ENCODE results near the gene MED12. TPM values are rescaled to one million over a fixed set of nuclear protein-coding genes. Genes with fewer than 3 reads are reported as not detected.
"Not testable (repeated sequence)": the region's sequence is repeated elsewhere in the genome, so short reads cannot be mapped to it uniquely, and the experiment has no call there.

MED12 gene
- total and polyA plus RNA-seq, 8 donors = 12.2 to 25.7 (median 17.5) TPM

DNA sequence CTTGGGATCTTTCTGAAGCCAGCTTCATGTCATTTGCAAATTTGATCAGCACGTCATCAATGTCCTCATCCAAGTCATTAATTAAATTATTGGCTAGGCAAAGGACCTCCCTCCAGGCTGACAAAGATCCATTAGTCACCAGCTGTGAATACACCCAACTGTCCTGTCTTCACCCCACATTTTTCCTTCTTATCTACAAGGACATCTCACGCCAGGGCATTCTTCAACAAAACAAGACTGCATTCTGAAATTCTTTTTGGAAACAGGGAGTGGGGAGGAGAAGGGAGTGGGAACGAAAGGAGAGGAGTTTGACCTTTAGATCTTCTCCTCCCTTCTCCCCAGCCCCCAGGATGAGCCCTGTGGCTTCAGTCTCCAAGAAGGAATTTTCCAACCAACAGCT lies 58.9 kb downstream of the MED12 start:
- WGBS, 2 donors = 49% methylated on average over 3 of the region's 3 CpGs
- DNase-seq (no peak), FAIRE-seq (no peak), ATAC-seq (no peak)
- H3K36me3 ChIP-seq = no peaks in the 10 kb centered on the region
- intact Hi-C loops (cut with DNase I) = loop anchor here in 1 of 3 donors (10.0 kb wide), 1 partner anchor 203 kb away; no protein-coding TSS in a partner anchor
- H3K27me3 ChIP-seq = no peaks in the 10 kb centered on the region
- H3K9me3 ChIP-seq = no peaks in the 10 kb centered on the region
- H3K4me1 ChIP-seq = no peaks in the 10 kb centered on the region
- H3K27ac ChIP-seq = no peak overlapping the region
- no peak overlapping the region for H3K4me3 ChIP-seq
- TF ChIP-seq, protein P1, sequence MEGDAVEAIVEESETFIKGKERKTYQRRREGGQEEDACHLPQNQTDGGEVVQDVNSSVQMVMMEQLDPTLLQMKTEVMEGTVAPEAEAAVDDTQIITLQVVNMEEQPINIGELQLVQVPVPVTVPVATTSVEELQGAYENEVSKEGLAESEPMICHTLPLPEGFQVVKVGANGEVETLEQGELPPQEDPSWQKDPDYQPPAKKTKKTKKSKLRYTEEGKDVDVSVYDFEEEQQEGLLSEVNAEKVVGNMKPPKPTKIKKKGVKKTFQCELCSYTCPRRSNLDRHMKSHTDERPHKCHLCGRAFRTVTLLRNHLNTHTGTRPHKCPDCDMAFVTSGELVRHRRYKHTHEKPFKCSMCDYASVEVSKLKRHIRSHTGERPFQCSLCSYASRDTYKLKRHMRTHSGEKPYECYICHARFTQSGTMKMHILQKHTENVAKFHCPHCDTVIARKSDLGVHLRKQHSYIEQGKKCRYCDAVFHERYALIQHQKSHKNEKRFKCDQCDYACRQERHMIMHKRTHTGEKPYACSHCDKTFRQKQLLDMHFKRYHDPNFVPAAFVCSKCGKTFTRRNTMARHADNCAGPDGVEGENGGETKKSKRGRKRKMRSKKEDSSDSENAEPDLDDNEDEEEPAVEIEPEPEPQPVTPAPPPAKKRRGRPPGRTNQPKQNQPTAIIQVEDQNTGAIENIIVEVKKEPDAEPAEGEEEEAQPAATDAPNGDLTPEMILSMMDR (IDR thresholded peaks at IDR 0.05) = no peak

DNA sequence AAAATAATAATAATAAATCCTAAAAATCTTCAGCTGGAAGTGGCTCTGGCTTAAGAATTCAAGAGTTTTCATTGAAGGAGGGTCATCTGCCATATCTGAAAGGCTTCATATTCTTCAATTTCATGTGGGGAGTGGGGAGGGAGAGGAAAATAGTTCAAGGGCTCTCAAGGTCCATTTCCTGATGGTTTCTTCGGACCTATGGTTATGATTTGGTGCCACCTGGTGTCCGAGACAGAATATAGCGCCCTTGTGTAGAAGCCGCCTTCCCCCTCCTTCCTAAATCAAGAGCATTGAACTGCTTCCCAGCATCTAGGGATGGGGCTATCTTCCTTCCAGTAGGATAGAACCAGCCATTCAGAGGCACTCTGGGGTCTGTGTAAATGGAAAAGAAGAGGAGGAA lies 60.5 kb downstream of the MED12 start:
- peak in 4 of 6 donors; percentile 33 to 66 (median 39) for DNase-seq
- Histone ChIP-seq H3K36me3 (no peaks in the 10 kb centered on the region), H3K9me3 (no peaks in the 10 kb centered on the region), H3K4me1 (no peaks in the 10 kb centered on the region), H3K27me3 (no peaks in the 10 kb centered on the region), H3K27ac (no peak overlapping the region), H3K4me3 (no peak overlapping the region)
- WGBS, 2 donors = 1 to 2% methylated on average over 4 of the region's 4 CpGs
- intact Hi-C loops (cut with DNase I) = loop anchor here in 1 of 3 donors (10.0 kb wide), 1 partner anchor 204 kb away; no protein-coding TSS in a partner anchor
- no peak for FAIRE-seq
- ATAC-seq = peak in 3 of 4 donors; percentile 54 to 61 (median 57)
- TF ChIP-seq, protein P1 (IDR thresholded peaks at IDR 0.05) = peak; percentile 42 to 65 (median 52)

DNA sequence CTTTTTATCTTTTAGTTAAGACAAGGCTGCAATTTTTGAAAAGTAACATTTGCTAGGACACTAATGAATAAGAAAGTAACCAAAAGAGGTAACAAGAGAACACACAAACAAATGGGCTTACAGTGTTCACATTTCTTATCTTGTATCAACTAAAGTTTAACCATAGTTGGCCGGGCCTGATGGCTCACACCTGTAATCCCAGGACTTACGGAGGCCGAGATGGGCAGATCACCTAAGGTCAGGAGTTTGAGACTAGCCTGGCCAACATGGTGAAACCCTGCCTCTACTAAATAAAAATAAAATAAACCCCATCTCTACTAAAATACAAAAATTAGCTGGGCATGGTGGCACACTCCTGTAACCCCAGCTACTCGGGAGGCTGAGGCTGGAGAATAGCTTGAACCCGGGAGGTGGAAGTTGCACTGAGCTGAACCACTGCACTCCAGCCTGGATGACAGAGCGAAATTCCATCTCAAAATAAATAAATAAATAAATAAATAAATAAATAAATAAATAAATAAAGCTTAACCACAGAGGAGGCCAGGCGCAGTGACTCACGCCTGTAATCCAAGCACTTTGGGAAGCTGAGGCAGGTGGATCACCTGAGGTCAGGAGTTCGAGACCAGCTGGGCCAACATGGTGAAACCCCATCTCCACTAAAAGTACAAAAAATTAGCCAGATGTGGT lies 62.3 kb downstream of the MED12 start:
- H3K36me3 ChIP-seq; H3K4me3 ChIP-seq; H3K4me1 ChIP-seq; H3K9me3 ChIP-seq; intact Hi-C loops (cut with DNase I); FAIRE-seq; H3K27me3 ChIP-seq: not testable (repeated sequence)
- WGBS, 2 donors = 51 to 58% methylated on average over 9 of the region's 9 CpGs
- peak in 3 of 4 donors; percentile 12 to 38 (median 26) for ATAC-seq
- H3K27ac ChIP-seq = peak overlapping the region in 2 of 4 donors; percentile 83 to 87
- peak in 3 of 6 donors; percentile 15 to 48 (median 47) for DNase-seq

DNA sequence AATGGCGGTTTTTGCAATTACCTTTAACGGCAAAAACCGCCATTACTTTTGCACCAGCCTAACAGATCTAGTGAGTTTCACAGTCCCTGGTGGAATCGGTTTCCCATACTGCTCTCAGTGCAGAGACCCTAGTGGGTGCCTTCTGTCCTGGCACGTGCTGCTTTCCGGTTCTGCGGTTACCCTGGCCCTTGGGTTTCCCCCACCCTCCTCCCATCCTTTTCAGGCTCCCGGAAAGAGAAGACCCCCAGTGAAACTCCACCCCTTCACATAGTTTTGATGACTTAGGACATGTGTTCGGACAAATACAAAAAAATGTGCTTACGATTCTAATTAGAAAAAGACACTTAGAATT lies 63.1 kb downstream of the MED12 start:
- TF ChIP-seq, protein P1 (IDR thresholded peaks at IDR 0.05) = no peak
- FAIRE-seq = no peak
- Histone ChIP-seq H3K4me1 (no peaks in the 10 kb centered on the region), H3K4me3 (peak overlapping the region in 2 of 4 donors; percentile 23 to 37), H3K9me3 (no peaks in the 10 kb centered on the region), H3K27me3 (no peaks in the 10 kb centered on the region), H3K36me3 (no peaks in the 10 kb centered on the region), H3K27ac (peak overlapping the region; percentile 37 to 87 (median 75))
- WGBS, 2 donors = 0 to 41% methylated on average over 10 of the region's 10 CpGs
- DNase-seq = peak in 3 of 6 donors; percentile 5 to 41 (median 33)
- ATAC-seq = peak; percentile 29 to 39 (median 32)
- intact Hi-C loops (cut with DNase I) = no loop called here

DNA sequence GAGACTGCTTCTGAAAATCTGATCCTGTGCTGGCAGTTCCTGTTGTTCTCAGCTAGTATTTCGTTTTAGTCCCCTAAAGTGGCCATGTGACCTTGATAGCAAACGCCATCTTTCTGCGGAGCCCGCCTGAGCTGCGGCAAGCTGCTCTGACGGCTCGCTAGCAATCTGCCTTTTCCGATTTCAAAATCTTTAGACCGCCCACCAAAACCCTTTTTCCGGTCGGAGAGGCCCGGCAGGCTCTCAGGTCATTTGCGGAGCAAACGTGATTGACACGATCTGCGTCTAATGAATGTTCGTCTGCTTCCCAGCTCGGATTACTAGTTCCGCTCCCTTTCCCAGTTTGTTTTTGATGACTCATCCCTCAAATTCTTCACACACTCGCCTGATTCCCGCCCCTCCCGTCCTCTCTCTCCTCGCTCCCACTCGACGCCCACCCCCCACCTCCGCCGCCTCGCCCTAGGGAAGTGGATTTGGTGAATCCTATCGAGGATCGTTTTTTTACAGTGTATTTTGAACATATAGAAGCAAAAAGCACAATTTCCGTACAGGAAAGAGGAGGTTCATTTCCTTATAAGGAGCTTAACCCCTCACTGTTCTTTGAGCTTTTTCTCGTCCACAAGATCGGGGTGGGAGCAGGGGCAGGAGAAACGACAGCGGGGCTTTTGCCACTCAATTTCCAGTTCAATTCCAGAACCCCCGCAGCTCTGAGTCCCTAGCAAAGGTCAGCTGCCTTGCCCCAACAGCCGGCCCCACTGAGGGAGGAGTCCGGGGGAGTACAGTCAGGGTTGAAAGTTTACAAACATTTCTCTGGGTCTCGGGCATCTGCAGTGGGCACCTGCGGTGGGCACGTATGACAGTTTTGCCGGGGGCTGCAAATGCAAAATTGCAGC lies 63.8 kb downstream of the MED12 start:
- DNase-seq (peak; percentile 75 to 89 (median 86)), ATAC-seq (peak; percentile 86 to 91 (median 91)), FAIRE-seq (peak; percentile 96)
- Histone ChIP-seq H3K4me3 (peak overlapping the region in 2 of 4 donors; percentile 29 to 37), H3K9me3 (no peaks in the 10 kb centered on the region), H3K36me3 (no peaks in the 10 kb centered on the region), H3K27ac (peak overlapping the region; percentile 48 to 87 (median 75)), H3K4me1 (no peaks in the 10 kb centered on the region), H3K27me3 (no peaks in the 10 kb centered on the region)
- TF ChIP-seq, protein P1 (IDR thresholded peaks at IDR 0.05) = no peak
- 1 to 26% methylated on average over 42 of the region's 42 CpGs for WGBS, 2 donors
- intact Hi-C loops (cut with DNase I) = no loop called here
